Spleen (tissue), 7 donors: ENCODE data around the gene MYLK4.

Experiments used
- CTCF ChIP-seq, 11 experiments: fragments of 200-600 bp in 7 of 11; fragments of 450-650 bp in 4 of 11; sonication (generic) in 4 of 11; IDR thresholded peaks in 8 of 11; conservative IDR thresholded peaks in 3 of 11; 1 replicate in 7 of 11; 2 replicates in 4 of 11; pipeline versions ENCODE4 v1.4.0 to v1.8.0; 2016 to 2021; ENCODE audit warnings: antibody characterized with exemption in 11 of 11, inconsistent platforms in 4 of 11, mild to moderate bottlenecking in 1 of 11
- POLR2A ChIP-seq, 3 donors: fragments of 450-650 bp; IDR thresholded peaks; one replicate each; pipeline ENCODE4 v1.5.1; 2017; ENCODE audit warnings: antibody characterized with exemption in 3 of 3, mild to moderate bottlenecking in 1 of 3
- POLR2AphosphoS5 ChIP-seq, 3 donors: sonication (generic); formaldehyde crosslinking; IDR thresholded peaks; one replicate each; pipeline ENCODE4 v1.5.1; 2017; ENCODE audit warnings: antibody characterized with exemption in 3 of 3
- donor health status: DM: no; HTN: no; CAD: no; lungs with moderate emphysema.
- donor health status: DM: no; HTN: no; CAD: no.
- donor health status: DM: no; HTN: no; CAD: no.

- TF ChIP-seq CTCF (IDR thresholded peaks at IDR 0.05 in 8 of 11, conservative IDR thresholded peaks at IDR 0.05 in 3 of 11) (no peak), POLR2AphosphoS5 (IDR thresholded peaks at IDR 0.05) (no peak), POLR2A (IDR thresholded peaks at IDR 0.05) (no peak)
These were observed 4.7 kb upstream of the MYLK4 start for GRCh38 chr6:2755456-2755855.
